Measurements from ENCODE around the gene VPS11.

Gene VPS11

DNA sequence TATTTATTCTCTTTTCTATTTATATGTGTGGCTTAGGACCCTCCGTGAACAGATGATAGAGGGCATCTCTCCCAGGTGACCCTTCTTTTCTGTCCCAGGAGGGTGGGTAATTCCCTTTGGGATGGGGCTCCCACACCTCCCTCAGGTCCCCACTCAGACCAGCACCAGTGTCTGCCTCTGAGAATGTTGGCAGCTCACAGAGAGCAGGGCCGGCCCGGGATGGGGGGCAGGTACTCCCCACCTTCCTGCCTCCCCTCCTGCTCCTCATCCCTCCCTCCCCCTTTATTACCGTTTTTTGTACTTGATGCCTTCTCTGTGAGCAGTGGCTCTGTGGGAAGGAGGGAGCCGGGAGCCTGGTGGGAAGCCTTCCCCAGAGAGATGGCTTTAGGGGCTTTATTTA, 49.0 kb downstream of the VPS11 start:
- Mint-ChIP-seq H3K9me3 (no peaks in the 10 kb centered on the region), H3K36me3 (ENCODE audit: insufficient read depth) (peaks cover 25% of the 10 kb centered on the region), H3K27me3 (no peaks in the 10 kb centered on the region), H3K4me3 (no peak overlapping the region), H3K4me1 (ENCODE audit: low read depth in 2 of 2) (peaks cover 14 to 24% of the 10 kb centered on the region in 2 donors), H3K27ac (peak overlapping the region in 1 of 2 donors; percentile 72)
- DNase-seq (no peak), ATAC-seq (replicated peaks) (no peak)

- Mint-ChIP-seq H3K36me3 (ENCODE audit: insufficient read depth) (peaks cover 25% of the 10 kb centered on the region), H3K27ac (peak overlapping the region in 1 of 2 donors; percentile 72), H3K4me1 (ENCODE audit: low read depth in 2 of 2) (peaks cover 20 to 28% of the 10 kb centered on the region in 2 donors)
Observed at GRCh38 chr11:119117004-119117706, 49.5 kb downstream of the VPS11 start.

DNA sequence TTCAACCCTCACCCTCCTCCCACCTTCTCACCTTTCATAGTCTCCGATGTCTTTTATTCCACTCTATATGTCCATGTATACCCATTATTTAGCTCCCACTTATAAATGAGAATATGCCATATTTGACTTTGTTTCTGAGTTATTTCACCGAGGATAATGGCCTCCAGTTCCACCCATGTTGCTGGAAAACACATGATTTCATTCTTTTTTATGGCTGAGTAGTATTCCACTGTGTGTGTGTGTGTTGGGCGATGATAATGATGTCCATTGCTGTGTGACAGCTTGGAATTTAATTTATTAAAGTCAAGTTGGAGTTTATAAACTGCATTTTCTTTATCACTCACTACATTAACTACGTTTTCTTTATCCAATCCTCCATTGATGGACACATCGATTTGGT, 50.6 kb downstream of the VPS11 start:
- Mint-ChIP-seq H3K27ac (no peak overlapping the region), H3K36me3 (ENCODE audit: insufficient read depth) (peaks cover 25% of the 10 kb centered on the region), H3K9me3 (no peaks in the 10 kb centered on the region), H3K4me1 (ENCODE audit: low read depth in 2 of 2) (peaks cover 30 to 36% of the 10 kb centered on the region in 2 donors), H3K27me3 (no peaks in the 10 kb centered on the region), H3K4me3 (no peak overlapping the region)
- no peak for DNase-seq
- ATAC-seq (replicated peaks): no peak

More at GRCh38 chr11:119117004-119117706, 49.5 kb downstream of the VPS11 start:
- H3K9me3 Mint-ChIP-seq: no peaks in the 10 kb centered on the region
- ATAC-seq (replicated peaks) (no peak), DNase-seq (no peak)
- H3K4me3 Mint-ChIP-seq: no peak overlapping the region
- H3K27me3 Mint-ChIP-seq: no peaks in the 10 kb centered on the region

DNA sequence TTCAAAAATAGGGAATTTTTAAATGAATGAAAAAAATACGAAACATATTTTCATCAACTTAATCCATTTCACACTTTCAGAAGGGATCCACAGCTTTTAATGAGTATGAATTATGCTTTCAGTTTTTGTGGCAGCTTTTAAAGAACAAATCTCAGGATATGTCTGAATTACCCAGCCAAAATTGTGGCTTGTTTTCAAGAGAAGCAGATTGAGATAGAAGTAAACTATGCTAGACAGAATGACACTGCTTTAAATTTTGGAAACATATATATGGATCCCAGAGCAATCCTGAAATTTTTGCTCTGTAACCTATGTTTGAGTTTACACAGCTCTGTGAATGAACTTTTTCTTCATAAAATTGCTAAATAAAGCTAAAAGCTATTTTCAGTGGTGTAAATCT, 51.3 kb downstream of the VPS11 start:
- DNase-seq (no peak), ATAC-seq (replicated peaks) (no peak)
- no peaks in the 10 kb centered on the region for H3K27me3 Mint-ChIP-seq
- H3K4me3 Mint-ChIP-seq: no peak overlapping the region
- peaks cover 25% of the 10 kb centered on the region for H3K36me3 Mint-ChIP-seq (ENCODE audit: insufficient read depth)
- no peaks in the 10 kb centered on the region for H3K9me3 Mint-ChIP-seq
- peaks cover 30 to 43% of the 10 kb centered on the region in 2 donors for H3K4me1 Mint-ChIP-seq (ENCODE audit: low read depth in 2 of 2)
- H3K27ac Mint-ChIP-seq: no peak overlapping the region

GRCh38 chr11:119120639-119121007, 53.0 kb downstream of the VPS11 start:
- H3K9me3 Mint-ChIP-seq: no peaks in the 10 kb centered on the region
- H3K36me3 Mint-ChIP-seq (ENCODE audit: insufficient read depth): peaks cover 26% of the 10 kb centered on the region
- H3K4me1 Mint-ChIP-seq (ENCODE audit: low read depth in 2 of 2): peaks cover 25 to 42% of the 10 kb centered on the region in 2 donors
- H3K4me3 Mint-ChIP-seq: peak overlapping the region; percentile 85 to 91
- peak overlapping the region; percentile 81 to 94 for H3K27ac Mint-ChIP-seq
- DNase-seq: no peak
- ATAC-seq (replicated peaks): no peak
- H3K27me3 Mint-ChIP-seq: no peaks in the 10 kb centered on the region

GRCh38 chr11:119121008-119121810, 53.6 kb downstream of the VPS11 start, which contains the start of gene HINFP:
Gene HINFP (plus strand): TSS chr11:119121580. CDS start chr11:119126945, 5,365 bp downstream.
- peak within 1 kb of the TSS; percentile 85 to 91 for H3K4me3 Mint-ChIP-seq
- H3K36me3 Mint-ChIP-seq (ENCODE audit: insufficient read depth): peaks cover 22% of the 10 kb centered on the region
- H3K27me3 Mint-ChIP-seq: no peaks in the 10 kb centered on the region
- ATAC-seq (replicated peaks) (peak; percentile 97), DNase-seq (peak; percentile 97 to 99 (median 98))
- H3K27ac Mint-ChIP-seq: peak within 1 kb of the TSS; percentile 81 to 94
- no peaks in the 10 kb centered on the region for H3K9me3 Mint-ChIP-seq
- peaks cover 25 to 38% of the 10 kb centered on the region in 2 donors for H3K4me1 Mint-ChIP-seq (ENCODE audit: low read depth in 2 of 2)

DNA sequence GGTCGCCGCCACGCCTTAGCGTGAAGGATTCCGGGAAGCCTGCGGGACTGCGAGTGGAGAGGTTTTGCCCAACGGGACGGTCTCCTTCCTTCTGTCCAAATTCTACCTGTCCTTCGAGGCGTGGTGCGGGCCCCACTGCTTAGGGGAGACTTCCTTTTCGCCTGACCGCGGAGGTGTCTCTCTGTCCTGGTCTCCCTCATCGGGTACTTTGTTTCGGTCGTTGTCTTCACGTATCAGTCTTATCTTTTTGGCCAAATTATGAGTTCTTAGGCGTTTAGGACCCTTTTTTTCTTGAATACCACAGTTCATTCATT, 54.1 kb downstream of the VPS11 start:
- Mint-ChIP-seq H3K4me3 (peak overlapping the region; percentile 85 to 91), H3K4me1 (ENCODE audit: low read depth in 2 of 2) (peaks cover 27 to 40% of the 10 kb centered on the region in 2 donors), H3K9me3 (no peaks in the 10 kb centered on the region), H3K36me3 (ENCODE audit: insufficient read depth) (peaks cover 25% of the 10 kb centered on the region), H3K27me3 (no peaks in the 10 kb centered on the region), H3K27ac (peak overlapping the region; percentile 81 to 94)
- DNase-seq (no peak), ATAC-seq (replicated peaks) (no peak)

DNA sequence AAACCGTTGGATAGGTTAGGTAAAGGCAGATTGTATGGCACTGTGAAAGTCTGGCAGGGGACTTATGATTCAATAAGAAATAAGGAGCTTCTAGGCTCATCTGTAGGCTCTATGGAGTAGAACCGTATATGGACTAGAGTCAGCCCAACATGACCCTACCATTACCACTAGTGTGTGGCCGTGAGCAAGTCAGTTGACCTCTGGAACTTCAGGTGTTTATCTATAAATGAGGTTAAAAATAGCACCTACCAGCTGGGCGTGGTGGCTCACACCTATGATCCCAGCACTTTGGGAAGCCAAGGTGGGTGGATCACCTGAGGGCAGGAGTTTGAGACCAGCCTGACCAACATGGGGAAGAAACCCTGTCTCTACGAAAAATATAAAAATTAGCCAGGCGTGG, 58.2 kb downstream of the VPS11 start:
- no peak overlapping the region for H3K27ac Mint-ChIP-seq
- H3K9me3 Mint-ChIP-seq: no peaks in the 10 kb centered on the region
- ATAC-seq (replicated peaks): no peak
- peaks cover 59% of the 10 kb centered on the region for H3K36me3 Mint-ChIP-seq (ENCODE audit: insufficient read depth)
- H3K4me1 Mint-ChIP-seq (ENCODE audit: low read depth in 2 of 2): peaks cover 22 to 39% of the 10 kb centered on the region in 2 donors
- no peak for DNase-seq
- H3K4me3 Mint-ChIP-seq: no peak overlapping the region
- H3K27me3 Mint-ChIP-seq: no peaks in the 10 kb centered on the region

- H3K27ac Mint-ChIP-seq: peak overlapping the region; percentile 73 to 81
- peaks cover 59% of the 10 kb centered on the region for H3K36me3 Mint-ChIP-seq (ENCODE audit: insufficient read depth)
- H3K4me1 Mint-ChIP-seq (ENCODE audit: low read depth in 2 of 2): peaks cover 19 to 32% of the 10 kb centered on the region in 2 donors
- H3K4me3 Mint-ChIP-seq: no peak overlapping the region
- ATAC-seq (replicated peaks) (no peak), DNase-seq (no peak)
- no peaks in the 10 kb centered on the region for H3K27me3 Mint-ChIP-seq
- no peaks in the 10 kb centered on the region for H3K9me3 Mint-ChIP-seq
Observed at GRCh38 chr11:119126675-119127268, 59.2 kb downstream of the VPS11 start.

GRCh38 chr11:119130662-119131061, 63.0 kb downstream of the VPS11 start:
- no peak for ATAC-seq (replicated peaks)
- no peak overlapping the region for H3K27ac Mint-ChIP-seq
- H3K36me3 Mint-ChIP-seq (ENCODE audit: insufficient read depth): peaks cover 57% of the 10 kb centered on the region
- no peak for DNase-seq
- H3K4me3 Mint-ChIP-seq: no peak overlapping the region
- H3K27me3 Mint-ChIP-seq: no peaks in the 10 kb centered on the region
- no peaks in the 10 kb centered on the region for H3K9me3 Mint-ChIP-seq
- H3K4me1 Mint-ChIP-seq (ENCODE audit: low read depth in 2 of 2): peaks cover 5 to 8% of the 10 kb centered on the region in 2 donors

All from effector memory CD8-positive, alpha-beta T cell (primary cell).